Occipital lobe (tissue), 2 donors: ENCODE data around the gene BTC. TPM values are rescaled to one million over a fixed set of nuclear protein-coding genes. Genes with fewer than 3 reads are reported as not detected.
"Not testable (repeated sequence)": the region's sequence is repeated elsewhere in the genome, so short reads cannot be mapped to it uniquely, and the experiment has no call there.

Source experiments
- DNase-seq: peaks from one replicate; lab custom pipeline; 2025; lab: John Stamatoyannopoulos, UW
- total RNA-seq: library from RNA; depleted of rRNA; stranded (reverse); fragments of >200 nt; gene quantifications from one replicate; pipeline ENCODE4 v1.2.3, GENCODE V29; 2014

The BTC gene
- total RNA-seq, result 0.31 TPM

DNA sequence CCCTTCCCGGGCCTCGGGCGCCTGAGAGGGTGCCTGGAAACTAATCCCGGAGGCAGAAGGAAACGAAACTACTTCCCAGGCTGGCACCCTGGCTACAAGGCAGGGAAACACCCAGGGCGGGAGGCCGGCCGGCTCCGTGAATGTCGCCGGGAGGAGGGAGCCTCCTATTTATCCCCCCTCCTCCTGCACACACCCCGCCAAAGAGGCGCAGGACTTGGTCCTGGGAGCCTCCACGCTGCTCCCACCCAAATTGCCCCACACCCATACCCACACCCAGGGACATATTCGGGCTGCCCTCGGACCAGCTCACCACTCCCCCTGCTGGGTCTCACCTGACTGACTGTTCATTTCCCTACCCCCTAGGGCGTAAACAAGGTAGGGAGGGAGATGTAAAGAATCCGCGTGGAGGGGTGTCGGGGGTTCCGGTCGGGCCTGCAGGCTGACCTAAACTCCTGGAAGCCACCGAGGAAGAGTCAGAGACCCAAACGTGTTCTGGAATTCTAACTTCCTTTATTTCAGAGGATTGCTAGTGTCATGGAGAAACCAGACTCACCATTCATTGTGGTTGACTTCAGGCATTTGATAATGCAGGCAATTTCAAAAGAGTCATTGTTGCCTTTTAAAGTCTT, at the start of gene BTC:
TSS of gene BTC (minus strand) at position 142 of the 629 bp plus-strand sequence. CDS start 198 bp downstream, outside the sequence.
- DNase-seq, result no peak

GRCh38 chr4:74840936-74841509, 46.7 kb upstream of the BTC start:
- DNase-seq, result no peak

GRCh38 chr4:74838746-74839370, 44.5 kb upstream of the BTC start:
- no peak for DNase-seq

GRCh38 chr4:74830928-74831327, 36.6 kb upstream of the BTC start:
- no peak for DNase-seq

GRCh38 chr4:74823194-74823593, 28.9 kb upstream of the BTC start:
- DNase-seq, result no peak

- no peak for DNase-seq
These were observed 28.3 kb upstream of the BTC start for GRCh38 chr4:74822603-74823002.

- no peak for DNase-seq
These were observed 27.2 kb upstream of the BTC start for GRCh38 chr4:74821541-74821940.

DNA sequence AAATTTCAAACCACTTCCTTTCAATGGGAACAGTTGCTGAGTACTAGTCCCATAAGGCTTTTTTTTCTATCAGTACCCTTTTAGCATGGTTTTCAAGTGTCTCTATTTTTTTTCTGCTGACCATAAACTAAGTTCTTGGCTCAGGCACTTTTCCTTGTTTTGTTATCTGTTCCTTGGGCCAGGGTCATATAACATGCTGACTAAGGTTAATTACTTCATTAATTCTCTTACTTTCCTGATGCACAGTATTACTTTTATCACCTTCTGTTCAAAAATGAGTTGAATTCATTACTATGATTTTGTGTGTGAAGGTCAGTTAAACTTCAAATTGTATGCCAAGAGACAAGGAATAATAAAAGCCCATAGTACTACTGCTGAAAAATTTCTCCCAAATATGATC, 19.7 kb upstream of the BTC start:
- DNase-seq, result no peak

GRCh38 chr4:74812056-74812455, 17.7 kb upstream of the BTC start:
- not testable (repeated sequence) for DNase-seq

DNA sequence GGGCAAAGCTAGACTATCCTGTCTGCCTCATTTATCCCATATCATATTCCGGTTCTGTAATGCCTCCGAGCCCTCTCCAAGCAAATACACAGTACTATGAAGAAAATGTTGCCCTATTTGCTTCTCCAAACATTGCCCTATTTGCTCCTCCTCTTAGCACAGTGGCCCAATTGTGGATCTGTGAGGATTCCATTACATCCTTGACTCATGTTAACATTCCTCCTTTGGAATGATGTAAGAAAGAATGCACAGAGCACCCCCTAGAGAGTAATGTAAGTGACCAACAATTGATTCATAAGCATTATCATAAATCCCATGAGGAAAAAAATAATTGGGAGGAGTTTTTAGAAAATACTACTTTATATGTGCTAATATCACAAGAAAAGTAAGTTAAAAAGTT, 11.3 kb upstream of the BTC start:
- no peak for DNase-seq

- DNase-seq, result no peak
These were observed 6.0 kb upstream of the BTC start for GRCh38 chr4:74800310-74800709.

DNA sequence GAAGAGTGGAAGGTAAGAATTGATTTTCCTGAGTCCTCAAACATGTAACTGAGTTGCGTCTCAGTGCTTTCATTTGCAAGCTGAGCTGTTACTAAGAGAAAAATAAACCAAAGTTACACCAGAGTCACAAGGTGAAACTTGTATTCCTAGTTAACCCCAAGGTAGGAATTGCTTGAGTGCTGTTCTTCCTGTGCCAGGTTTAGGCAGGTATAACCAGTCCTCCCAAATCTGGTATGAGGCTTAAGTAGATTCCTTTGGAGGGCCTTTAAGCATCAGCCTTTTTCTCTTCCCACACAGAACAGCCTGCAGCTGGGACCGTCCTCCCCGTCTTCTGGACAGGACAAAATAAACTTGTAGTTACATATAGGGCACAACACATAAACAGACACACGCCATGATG, 2.3 kb upstream of the BTC start:
- DNase-seq, result no peak

DNA sequence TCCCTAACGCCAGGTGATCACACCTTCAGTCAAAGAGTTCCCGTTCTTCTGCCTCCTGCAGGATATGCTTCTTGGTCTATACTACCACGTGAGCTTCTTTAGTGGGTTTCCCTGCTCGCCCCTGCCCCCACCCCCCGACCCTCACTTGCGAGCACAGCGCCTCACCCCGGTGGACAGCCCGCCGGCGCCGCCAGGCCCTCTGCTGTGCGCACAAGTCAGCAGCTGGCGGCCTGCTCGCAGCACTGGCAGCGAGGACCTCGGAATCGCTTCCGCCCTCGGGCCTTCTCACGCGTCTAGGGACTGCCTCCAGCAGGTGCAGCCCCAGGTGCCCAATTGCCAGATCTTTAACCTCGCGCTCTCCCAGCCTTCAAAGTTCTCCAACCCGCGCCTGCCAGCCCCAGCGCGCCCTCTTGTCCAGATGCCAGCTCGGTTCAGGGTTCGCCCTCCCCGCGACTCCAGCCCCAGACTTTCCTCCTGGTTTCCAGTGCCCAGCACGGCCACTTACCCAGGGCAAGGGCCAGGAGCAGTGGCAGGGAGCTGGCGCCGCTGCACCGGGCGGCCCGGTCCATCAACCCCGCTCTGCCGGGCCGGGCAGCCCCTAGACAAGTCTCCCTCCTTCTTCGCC, 454 bp downstream of the BTC start:
- no peak for DNase-seq

- no peak for DNase-seq
These were observed 3.7 kb downstream of the BTC start for GRCh38 chr4:74790652-74791051.

GRCh38 chr4:74789518-74789917, 4.8 kb downstream of the BTC start:
- no peak for DNase-seq

DNA sequence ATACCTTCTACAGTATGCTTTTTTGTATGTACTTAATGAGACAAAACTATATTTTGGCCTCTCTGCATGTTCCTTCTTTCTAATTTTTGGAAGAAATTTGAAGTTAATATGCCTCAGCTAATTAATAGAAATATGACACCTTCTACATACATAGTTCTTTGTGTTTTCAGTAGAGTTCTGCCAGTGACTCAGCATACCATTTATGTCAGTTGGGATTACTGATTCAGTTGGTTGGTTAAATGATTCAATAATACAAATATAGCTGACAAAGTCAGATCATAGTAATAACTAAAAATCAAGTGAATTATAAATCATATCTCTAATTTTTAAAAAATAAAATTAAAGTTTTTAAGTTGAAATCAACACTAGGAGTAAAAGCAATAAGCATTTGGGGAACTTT, 16.8 kb downstream of the BTC start:
- DNase-seq, result no peak

DNA sequence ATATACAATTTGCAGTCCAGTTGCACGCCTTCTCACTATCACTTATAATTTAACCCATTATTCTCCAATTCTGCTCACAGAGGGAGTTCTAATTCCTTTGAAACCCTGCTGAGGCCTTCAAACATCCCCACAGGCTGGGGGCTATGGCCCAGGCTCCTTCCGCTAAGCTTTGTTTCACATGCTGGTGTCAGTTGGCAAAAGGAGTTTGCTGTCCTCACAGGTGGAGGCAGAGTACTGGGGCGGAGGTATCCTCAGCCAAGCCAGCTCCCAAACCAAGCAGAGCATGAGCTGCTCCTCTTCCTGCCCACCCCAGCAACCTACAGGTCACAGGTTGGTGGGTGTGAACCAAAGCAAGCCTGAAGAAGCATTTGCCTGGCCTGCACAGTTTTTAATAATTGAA, 21.5 kb downstream of the BTC start:
- no peak for DNase-seq

DNA sequence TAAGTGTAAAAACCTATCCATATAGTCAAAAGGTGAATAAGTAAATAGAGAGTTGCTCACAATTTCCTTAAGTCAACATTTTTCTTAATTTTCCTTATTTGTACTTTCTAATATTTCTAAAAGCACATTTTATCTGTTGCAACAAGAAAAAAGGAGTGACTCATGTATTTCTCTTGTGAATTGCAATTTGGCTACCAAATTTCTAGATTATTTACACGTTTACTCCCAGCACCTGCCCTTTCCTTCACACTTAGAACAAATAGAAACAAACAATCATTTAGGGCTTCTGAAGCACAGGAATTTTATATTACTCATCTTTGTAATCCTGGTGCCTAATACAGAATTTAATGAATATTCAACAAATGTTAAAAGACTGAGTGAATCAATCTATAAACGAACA, 22.2 kb downstream of the BTC start:
- no peak for DNase-seq

- DNase-seq, result no peak
These were observed 24.0 kb downstream of the BTC start for GRCh38 chr4:74770226-74770910.

- no peak for DNase-seq
These were observed 25.3 kb downstream of the BTC start for GRCh38 chr4:74768857-74769525.

DNA sequence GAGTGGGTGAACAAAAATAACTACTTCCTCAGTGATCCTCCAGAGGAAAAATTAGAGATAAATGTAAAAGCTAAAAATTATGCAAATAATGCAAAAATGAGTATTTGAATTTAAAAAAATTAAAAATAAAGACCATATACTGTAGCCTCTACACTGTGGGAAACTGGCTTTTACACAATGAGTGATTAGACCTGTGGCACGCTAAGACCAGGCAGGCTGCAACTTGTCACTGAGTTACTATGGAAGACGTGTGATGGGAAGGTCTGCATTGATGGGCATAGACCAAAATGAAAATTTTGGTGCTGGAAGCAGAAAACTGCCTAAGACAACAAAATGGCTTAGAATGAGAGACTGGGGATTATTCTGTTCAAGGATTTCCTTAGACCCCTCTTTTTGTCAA, 30.2 kb downstream of the BTC start:
- no peak for DNase-seq
